Measurements from ENCODE around the gene WWOX.

The WWOX gene

GRCh38 chr16:79096246-79096645, 996.8 kb downstream of the WWOX start:
- no peak for FAIRE-seq

- FAIRE-seq: no peak
These were observed 997.7 kb downstream of the WWOX start for GRCh38 chr16:79097166-79097565.

DNA sequence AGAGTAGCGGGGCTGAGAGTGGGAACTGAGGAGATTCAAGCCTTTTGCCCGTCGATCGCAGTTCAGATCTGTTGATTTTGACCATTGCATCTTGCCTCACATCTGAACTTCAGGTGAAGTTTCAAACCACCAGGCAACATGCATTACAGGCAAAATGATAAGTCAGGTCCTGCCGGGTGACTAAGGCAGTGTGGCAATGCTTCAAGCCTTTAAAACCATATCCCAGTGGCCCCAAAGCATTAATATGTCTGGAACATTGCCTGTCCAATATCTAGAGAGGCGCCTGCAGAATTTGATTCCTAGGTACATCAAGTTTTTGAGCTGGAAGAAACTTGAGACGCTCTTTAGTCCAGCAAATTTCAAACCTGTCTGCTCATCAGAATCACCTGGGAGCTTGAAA, 998.3 kb downstream of the WWOX start:
- no peak for FAIRE-seq

GRCh38 chr16:79098907-79099306, 999.5 kb downstream of the WWOX start:
- no peak for FAIRE-seq

DNA sequence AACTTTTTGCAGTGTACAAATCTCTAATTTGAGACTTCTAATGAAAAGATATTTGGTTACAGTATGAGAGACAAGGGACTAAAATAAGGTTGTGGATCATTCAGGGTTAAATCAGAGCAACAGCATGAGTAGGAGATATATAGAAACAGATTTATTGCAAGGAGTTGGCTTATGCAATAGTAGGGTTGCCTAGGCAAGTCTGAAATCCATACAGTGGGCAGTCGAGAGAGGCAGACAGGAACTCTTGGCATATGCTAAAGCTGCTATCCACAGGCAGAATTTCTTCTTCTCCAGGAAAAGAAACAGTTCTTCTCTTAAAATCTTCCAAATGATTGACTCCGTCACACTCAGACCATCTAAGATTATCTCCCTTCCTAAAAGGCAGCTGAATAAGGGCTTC, 1000.3 kb downstream of the WWOX start:
- FAIRE-seq: no peak

DNA sequence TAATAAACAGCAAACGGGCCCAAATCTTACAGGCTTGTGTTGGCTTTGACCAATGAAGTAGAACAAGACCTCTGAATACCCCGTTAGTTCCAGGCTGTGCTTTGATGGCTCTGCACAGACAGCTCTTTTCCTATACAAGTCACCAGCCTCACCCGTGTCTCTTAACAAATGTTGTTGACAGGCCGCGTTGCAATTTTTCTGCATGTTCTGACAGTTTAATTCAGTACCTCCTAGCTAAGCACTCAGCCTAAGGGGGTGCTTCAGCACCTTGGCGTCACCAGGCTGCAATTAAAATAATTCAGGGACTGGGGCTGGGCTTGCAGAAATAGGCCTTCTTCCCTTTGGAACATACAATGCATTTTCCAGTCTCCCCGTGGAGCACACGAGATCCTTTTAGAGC, 1001.0 kb downstream of the WWOX start:
- no peak for FAIRE-seq

DNA sequence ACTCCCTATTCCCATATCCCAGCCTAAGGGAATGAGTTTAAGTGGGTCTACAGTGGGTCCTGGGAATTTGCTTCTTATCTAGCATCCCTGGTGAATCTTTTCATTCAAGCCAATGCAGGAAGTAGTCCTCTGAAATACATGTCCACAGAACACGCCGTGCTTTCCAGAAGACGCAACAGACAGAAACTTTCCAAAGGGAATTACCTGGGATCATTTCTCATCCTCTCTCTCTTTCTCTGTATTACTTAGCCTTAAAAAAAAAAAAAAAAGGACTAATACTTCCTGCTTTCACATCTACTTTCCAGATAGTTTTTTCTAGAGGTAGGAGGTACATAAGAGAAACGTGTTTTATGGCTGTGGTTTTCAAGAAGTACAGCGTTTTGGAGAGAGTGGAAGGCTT, 1002.0 kb downstream of the WWOX start:
- no peak for FAIRE-seq

DNA sequence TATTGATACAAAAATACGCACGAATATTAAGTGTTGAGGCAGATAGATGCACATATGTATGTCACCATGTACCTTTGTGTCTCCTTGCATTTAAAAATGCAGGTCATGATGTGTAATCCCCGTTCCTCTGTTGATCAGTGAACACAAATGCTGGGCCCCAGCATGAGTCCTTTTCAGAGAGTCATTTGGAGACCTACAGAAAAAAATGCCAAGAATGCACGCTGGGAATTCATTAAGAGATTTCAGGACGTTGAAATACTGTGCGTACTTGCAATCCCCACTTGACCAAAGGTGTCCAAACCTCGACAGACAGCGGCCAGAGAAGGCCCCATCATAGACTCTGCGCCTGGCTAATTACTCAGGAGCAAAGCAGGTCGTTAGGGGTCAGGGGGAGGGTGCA, 1005.1 kb downstream of the WWOX start:
- no peak for FAIRE-seq

- FAIRE-seq: no peak
These were observed 1007.8 kb downstream of the WWOX start for GRCh38 chr16:79107301-79107700.

DNA sequence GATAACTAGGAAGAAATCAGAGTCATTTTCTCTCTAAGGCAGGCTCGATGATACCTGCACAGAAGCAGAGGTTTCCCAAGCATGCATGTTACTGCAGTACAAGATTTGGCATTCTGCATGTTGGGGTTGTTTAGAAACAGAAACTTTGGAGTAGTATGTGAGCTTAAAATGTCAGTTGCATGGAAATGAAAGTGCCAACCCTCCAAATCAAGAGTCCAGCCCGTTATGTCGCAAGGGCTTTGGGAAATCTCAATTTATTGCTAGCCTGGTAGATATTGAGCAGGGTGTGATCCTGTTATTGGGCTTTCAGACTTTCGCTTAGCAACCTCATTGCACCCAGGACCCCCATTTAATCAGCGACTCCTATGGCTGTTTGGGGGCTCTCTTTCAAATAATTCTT, 1010.3 kb downstream of the WWOX start:
- no peak for FAIRE-seq

GRCh38 chr16:79110242-79110641, 1010.8 kb downstream of the WWOX start:
- FAIRE-seq: no peak

DNA sequence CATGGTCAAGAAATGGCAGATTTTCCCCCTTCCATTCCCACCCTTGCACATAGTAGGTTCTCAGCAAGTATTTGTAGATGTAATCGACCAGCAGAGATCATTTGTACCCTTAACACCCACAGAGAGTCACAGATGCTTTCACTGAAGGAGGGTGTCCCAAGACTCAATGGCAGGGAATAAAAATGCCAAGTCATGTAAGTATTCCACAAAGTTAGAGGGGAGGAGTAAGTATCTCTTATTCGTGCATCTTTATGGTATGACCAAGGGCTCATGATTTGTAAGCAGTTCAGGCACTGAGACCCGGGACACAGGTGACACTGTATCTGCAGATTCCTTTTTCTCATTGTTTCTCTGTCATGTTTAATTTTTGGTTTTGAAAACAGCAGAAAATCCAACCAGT, 1011.5 kb downstream of the WWOX start:
- FAIRE-seq: no peak

DNA sequence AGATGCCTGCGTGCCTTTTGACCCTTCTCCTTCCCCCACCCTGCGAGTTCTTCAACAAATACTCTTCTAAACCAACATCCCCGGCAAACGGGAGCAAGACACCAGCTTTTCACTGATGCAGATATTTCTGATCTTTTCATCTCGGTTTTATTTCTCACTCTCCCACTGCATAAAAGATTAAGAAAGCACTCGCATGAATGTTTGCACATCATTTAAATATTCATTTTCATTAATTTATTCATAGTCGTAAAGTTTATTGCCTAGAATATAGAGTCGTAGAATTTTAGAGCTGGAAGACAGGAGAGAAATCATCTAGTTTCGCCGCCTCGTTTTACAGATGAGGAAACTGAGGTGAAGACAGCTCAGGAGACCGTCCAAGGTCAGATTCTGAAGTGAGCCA, 1013.0 kb downstream of the WWOX start:
- FAIRE-seq: no peak

- no peak for FAIRE-seq
These were observed 1014.4 kb downstream of the WWOX start for GRCh38 chr16:79113826-79114225.

DNA sequence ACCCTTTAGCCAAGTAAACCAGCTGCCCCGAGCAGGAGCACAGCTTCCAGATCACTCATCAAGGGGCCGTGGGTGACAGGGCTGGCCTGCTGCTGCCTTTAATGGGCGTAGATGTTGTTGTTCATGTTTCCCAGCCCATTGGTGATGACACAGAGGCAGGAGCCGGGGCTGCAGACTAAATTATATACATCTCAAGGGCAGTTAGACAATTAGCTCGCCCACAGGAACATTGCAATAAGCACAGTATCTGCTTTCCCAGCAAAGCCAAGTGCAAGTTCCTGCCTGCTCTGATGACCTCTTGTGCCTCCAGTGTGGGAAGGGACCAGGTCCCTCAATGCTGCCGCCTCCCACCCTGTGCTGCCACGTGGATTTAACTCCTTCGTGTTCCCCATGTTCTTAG, 1015.3 kb downstream of the WWOX start:
- no peak for FAIRE-seq

DNA sequence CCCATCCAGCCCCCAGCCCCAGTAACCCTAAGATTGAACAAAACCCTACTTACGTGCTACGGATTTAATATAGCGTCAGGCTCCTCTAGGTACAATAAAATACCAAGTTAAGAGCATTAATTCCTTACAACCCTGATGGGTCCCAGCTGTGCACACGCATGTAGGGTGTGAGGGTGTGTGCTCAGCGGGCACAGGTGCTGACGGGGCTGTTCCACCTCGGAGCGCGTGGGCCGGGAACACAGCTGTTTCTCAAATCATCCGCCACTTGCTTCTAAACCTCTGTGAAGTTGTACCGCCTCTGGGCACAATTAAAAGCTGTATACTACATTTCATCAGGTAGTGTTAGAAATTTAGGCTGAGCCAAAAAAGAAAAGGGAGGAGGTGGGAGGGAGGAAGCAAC, 1022.5 kb downstream of the WWOX start:
- no peak for FAIRE-seq

DNA sequence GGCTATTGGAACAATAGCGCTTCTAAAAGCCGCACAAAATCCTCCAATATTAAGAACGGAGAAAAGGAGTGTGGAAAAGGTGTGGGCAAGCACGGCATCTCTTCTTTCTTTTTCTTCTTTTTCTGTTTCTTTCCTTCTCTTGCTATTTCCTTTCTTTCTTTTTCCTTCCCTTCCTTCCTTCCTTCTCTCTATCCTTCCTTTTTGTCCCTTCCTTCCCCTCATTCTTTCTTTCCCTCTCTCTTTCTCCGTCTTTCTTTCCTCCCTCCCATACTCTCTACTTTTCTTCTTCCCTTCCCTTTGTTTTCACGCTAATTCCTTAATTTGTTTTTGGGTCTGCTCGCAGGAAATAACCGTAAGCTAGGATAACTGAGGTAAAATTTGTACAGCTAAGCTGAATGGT, 1022.9 kb downstream of the WWOX start:
- no peak for FAIRE-seq

DNA sequence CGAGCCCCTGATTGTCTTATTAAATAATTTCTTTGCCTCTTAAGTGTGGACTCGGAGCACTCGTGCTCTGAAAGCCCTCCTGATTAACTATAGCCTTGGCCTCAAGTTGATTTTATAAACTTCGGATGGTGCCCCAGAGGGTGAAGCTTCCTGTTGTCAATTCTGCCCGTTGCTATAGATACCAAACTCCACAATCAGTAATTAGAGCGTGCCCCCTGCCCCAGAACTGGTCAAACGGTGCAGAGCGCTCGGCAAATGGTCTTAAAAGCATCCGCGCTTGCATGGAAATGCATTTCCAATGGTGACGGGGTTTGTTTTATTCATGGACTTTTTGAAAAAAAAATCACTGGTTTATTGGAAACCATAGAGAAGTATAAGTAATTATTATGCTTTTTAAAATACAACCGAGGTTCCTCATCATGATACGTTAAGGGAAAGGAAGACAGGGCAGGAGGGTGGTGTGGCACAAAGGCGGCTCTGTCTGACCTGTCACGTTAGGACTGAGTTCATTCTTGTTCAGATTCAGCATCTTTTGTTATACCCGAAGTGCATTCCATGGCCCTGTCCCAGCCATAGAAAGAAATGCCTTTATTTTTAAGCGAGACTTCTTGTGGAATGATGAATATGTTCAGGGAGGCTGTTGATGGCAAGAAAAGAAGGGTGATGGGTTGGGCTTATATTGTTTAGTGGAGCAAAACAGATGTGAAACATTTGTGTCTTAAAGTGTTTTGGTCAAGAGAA, 1024.7 kb downstream of the WWOX start:
- FAIRE-seq: no peak

GRCh38 chr16:79127766-79128165, 1028.3 kb downstream of the WWOX start:
- FAIRE-seq: no peak

DNA sequence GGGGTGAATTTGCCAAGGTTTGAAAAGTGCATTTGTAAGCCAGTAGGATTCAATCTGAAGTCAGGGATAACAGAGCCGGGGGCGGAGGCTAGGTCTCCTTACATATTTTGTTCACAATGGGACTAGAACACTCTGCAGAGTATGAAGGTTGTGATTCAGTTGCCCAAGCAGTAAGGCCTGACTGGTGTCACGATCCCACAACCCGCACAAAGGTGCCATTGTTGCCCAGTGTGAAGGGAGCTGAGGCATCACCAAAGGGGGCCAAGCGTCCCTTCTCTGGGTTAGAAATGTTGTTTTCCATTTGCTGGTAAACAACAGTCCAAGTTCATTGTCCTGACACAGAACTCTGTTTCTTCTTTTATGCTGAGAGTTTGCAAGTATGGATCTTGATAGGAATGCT, 1029.3 kb downstream of the WWOX start:
- no peak for FAIRE-seq

GRCh38 chr16:79130616-79131015, 1031.2 kb downstream of the WWOX start:
- FAIRE-seq: no peak

- FAIRE-seq: no peak
These were observed 1032.0 kb downstream of the WWOX start for GRCh38 chr16:79131321-79132075.

GRCh38 chr16:79132701-79133100, 1033.2 kb downstream of the WWOX start:
- no peak for FAIRE-seq

- no peak for FAIRE-seq
These were observed 1034.8 kb downstream of the WWOX start for GRCh38 chr16:79134300-79134699.

- no peak for FAIRE-seq
These were observed 1037.5 kb downstream of the WWOX start for GRCh38 chr16:79136955-79137354.

Data from TTC549 (cell line).